ENCODE data around the gene FGR. TPM values are rescaled to one million over a fixed set of nuclear protein-coding genes. Genes with fewer than 3 reads are reported as not detected.
"Not testable (repeated sequence)": the region's sequence is repeated elsewhere in the genome, so short reads cannot be mapped to it uniquely, and the experiment has no call there.

The FGR gene
- total RNA-seq, 4 donors from 2014 or later: 18.8 to 131 (median 77.6) TPM

- ATAC-seq (ENCODE audit: low FRiP score) (no peak), DNase-seq (ENCODE audit: low spot score) (no peak)
- TF ChIP-seq, protein P1, sequence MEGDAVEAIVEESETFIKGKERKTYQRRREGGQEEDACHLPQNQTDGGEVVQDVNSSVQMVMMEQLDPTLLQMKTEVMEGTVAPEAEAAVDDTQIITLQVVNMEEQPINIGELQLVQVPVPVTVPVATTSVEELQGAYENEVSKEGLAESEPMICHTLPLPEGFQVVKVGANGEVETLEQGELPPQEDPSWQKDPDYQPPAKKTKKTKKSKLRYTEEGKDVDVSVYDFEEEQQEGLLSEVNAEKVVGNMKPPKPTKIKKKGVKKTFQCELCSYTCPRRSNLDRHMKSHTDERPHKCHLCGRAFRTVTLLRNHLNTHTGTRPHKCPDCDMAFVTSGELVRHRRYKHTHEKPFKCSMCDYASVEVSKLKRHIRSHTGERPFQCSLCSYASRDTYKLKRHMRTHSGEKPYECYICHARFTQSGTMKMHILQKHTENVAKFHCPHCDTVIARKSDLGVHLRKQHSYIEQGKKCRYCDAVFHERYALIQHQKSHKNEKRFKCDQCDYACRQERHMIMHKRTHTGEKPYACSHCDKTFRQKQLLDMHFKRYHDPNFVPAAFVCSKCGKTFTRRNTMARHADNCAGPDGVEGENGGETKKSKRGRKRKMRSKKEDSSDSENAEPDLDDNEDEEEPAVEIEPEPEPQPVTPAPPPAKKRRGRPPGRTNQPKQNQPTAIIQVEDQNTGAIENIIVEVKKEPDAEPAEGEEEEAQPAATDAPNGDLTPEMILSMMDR (IDR thresholded peaks at IDR 0.05): no peak
These were observed 8.7 kb downstream of the FGR start for GRCh38 chr1:27626031-27626935.

DNA sequence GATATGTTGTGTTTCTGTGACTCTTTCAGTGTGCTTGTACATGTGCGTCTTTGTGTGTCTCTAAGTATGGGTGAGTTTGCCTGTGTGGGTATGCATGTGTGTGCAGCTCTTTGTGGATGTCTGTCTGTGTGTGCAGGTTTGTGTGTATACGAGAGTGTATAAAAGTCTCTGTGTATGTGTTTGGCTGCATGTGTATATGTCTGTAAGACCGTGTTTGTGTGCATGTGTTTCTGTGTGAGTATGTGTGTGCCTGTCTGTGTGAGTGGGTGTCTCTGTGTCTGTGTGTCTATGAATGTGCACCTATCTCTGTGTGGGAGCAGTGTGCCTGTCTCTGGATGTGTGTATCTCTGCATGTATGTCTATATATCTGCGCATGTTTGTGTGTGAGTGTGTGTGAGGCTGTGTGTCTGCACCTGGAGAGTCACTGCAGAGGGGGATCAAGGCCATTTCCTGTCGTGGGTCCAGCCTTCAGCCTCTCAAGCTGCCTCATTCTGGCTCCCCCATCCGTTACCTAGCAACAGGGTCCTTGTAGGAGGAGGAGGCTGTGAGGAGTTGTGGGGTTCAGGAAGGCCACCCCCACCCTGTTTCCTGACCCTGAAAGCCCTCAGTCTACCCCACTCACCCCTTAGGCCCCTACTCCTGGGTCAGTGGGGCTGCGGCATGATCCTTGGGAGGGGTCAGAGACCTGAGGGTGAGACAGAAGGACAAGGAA lies 10.4 kb downstream of the FGR start:
- no peak for ATAC-seq (ENCODE audit: low FRiP score)
- TF ChIP-seq, protein P1 (IDR thresholded peaks at IDR 0.05): no peak

GRCh38 chr1:27623327-27624212 lies 11.4 kb downstream of the FGR start:
- no peak for DNase-seq (ENCODE audit: low spot score)
- ATAC-seq (ENCODE audit: low FRiP score): no peak
- TF ChIP-seq, protein P1 (IDR thresholded peaks at IDR 0.05): no peak

More for the DNA sequence above, 10.4 kb downstream of the FGR start:
- no peak for DNase-seq (ENCODE audit: low spot score)

GRCh38 chr1:27622828-27623227 lies 12.2 kb downstream of the FGR start:
- TF ChIP-seq, protein P1 (IDR thresholded peaks at IDR 0.05): no peak
- ATAC-seq (ENCODE audit: low FRiP score): no peak
- no peak for DNase-seq (ENCODE audit: low spot score)

DNA sequence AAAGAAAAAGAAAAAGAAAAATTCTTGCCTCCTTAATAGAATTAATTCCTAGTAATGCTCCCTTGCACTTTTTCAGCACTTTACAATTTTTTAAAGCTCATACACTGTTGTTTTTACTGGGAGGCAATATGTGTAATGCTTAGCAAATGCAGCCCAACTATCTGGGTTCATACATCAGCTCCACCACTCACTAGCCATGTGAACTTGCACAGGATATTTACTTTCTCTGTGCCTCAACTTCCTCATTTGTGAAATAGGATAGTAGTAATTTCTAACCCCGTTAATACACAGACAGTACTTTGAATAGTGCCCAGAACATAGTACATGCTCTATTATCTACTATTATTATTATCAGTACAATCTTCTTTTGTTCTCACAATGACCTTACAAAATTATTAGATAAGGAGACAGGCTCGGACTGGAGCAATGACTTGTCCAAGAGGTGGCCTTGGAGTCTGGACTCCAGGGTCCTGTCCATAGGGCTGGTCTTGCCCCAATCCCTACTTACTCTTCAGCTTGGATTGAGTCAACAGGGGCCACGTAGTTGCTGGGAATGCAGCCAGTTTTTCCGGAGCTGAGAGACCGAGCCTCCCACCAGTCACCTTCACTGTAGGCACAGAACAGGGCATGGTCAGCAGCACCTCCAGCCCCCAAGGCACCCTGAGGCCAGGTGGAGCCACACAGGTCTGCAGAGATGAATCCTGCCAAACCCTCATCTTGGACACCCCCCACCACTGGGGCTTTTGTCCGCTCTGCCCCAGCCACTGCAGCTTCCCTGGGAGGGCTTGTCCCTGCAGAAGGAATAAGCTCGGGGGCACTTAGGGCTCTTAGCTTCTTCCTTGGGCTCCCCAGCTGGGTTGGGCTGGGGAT lies 13.7 kb downstream of the FGR start:
- TF ChIP-seq, protein P1 (IDR thresholded peaks at IDR 0.05): no peak
- DNase-seq (ENCODE audit: low spot score) (no peak), ATAC-seq (ENCODE audit: low FRiP score) (no peak)

DNA sequence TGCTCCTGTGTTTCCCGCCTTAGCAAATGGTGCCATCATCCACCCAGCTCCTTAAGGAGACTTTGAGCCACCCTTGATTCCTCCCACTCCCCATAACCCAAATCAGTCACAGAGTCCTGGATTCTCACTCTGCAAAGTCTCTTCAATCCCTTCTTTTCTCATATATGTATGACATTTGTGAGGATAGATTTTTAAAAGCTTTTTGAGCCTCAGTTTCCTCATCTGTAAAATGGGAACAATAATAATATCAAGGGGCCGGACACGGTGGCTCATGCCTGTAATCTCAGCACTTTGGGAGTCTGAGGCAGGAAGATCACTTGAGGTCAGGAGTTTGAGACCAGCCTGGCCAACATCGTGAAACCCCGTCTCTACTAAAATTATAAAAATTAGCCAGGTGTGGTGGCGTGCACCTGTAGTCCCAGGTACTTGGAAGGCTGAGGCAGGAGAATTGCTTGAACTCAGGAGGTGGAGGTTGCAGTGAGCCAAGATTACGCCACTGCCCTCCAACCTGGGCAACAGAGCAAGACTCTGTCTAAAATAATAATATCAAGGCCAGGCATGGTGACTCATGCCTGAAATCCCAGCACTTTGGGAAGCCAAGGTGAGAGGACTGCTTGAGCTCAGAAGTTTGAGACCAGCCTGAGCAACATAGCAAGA lies 15.1 kb downstream of the FGR start:
- not testable (repeated sequence) for DNase-seq (ENCODE audit: low spot score); ATAC-seq (ENCODE audit: low FRiP score)
